Naive B cell (primary cell): ENCODE measurements around the gene EVI5. TPM values are rescaled to one million over a fixed set of nuclear protein-coding genes. Genes with fewer than 3 reads are reported as not detected.
"Not testable (repeated sequence)": the region's sequence is repeated elsewhere in the genome, so short reads cannot be mapped to it uniquely, and the experiment has no call there.

Source experiments
- ATAC-seq, 2 donors: fragments of 150-1000 bp; cut with Tn5 transposase; 2 replicates each; pipeline ENCODE4 v1.10.0; 2021; ENCODE audit warnings: low read depth in 2 of 2, mild to moderate bottlenecking in 2 of 2, moderate library complexity in 2 of 2
- DNase-seq: peaks from one replicate; pipeline ENCODE4 v3.0.0; 2022
- H3K27ac Mint-ChIP-seq, 6 donors: one replicate each; pipeline ENCODE4 v1.8.0; 2020 to 2022; ENCODE audit warnings: mild to moderate bottlenecking in 6 of 6, mixed read lengths in 6 of 6, moderate library complexity in 5 of 6, inconsistent platforms in 2 of 6
- H3K27me3 Mint-ChIP-seq, 3 donors: one replicate each; pipeline ENCODE4 v1.8.0; 2021 to 2022; ENCODE audit warnings: mixed read lengths in 3 of 3, mild to moderate bottlenecking in 1 of 3
- H3K36me3 Mint-ChIP-seq, 2 donors: one replicate each; pipeline ENCODE4 v1.8.0; 2020 to 2022; ENCODE audit warnings: mixed read lengths in 2 of 2, inconsistent platforms in 1 of 2, mild to moderate bottlenecking in 1 of 2
- H3K4me1 Mint-ChIP-seq, 3 donors: one replicate each; pipeline ENCODE4 v1.8.0; 2020 to 2022; ENCODE audit warnings: mixed read lengths in 3 of 3, inconsistent platforms in 1 of 3, mild to moderate bottlenecking in 1 of 3, moderate library complexity in 1 of 3
- H3K4me3 Mint-ChIP-seq, 8 donors: one replicate each; pipeline ENCODE4 v1.8.0; 2020 to 2022; ENCODE audit warnings: mild to moderate bottlenecking in 8 of 8, mixed read lengths in 8 of 8, moderate library complexity in 8 of 8, inconsistent platforms in 2 of 8
- H3K9me3 Mint-ChIP-seq, 7 donors: one replicate each; pipeline ENCODE4 v1.8.0; 2020 to 2022; ENCODE audit warnings: mixed read lengths in 7 of 7, mild to moderate bottlenecking in 5 of 7, inconsistent platforms in 2 of 7, moderate library complexity in 1 of 7
- polyA plus RNA-seq, 6 donors: library from polyadenylated mRNA; unstranded; fragments of 300-500 nt; fragmentation: Illumina TruSeq; gene quantifications; one replicate each; pipeline ENCODE4 v1.2.3, GENCODE V29; 2021; ENCODE audit warnings: low read depth in 6 of 6

The EVI5 gene
- polyA plus RNA-seq, 6 donors from 2014 or later: 3.3 to 11.6 (median 9.0) TPM

DNA sequence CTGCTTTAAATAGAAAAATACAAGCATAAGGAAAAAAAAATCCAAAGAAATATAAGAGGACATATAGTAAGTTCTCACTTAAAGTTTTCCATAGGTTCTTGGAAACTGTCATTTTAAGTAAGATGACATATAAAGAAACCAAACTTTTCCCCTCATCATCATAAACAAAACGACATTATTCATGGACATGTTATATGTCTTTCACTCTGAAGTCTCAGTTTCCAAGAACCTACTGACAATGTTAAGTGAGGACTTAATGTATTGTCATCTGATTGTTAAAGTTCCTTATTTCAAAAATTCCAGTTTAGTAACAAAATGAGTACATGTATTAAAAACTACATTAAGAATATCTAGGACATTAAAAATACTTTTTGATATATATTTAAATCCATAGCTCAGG is 228.6 kb downstream of the EVI5 start:
- Mint-ChIP-seq H3K4me3 (no peak overlapping the region), H3K36me3 (peaks cover 13 to 17% of the 10 kb centered on the region in 2 donors), H3K27ac (peak overlapping the region in 1 of 6 donors; percentile 79), H3K27me3 (no peaks in the 10 kb centered on the region), H3K4me1 (peaks cover 0 to 7% (median 5%) of the 10 kb centered on the region in 3 donors), H3K9me3 (peaks cover 0 to 4% (median 0%) of the 10 kb centered on the region in 7 donors)
- DNase-seq (no peak), ATAC-seq (no peak)

DNA sequence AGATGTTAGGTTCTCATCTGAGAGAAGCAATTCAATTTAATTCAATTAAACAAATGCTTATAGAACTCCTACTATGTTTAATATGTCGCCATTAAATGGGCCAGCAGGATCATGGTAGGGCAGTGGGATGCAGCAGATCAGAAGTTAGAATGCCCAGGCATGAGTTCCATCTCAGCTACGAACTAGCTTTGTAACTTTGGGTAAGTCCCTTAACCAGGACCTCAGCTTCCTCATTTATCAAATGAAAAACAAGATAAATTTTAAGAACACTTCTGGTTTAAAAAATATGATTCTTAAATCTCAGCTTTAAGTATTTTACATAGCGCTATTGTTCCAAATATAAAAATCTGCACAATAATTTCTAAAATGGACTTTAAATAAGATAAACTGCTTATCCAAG is 230.7 kb downstream of the EVI5 start:
- peak overlapping the region in 2 of 6 donors; percentile 7 to 47 for H3K27ac Mint-ChIP-seq
- H3K4me1 Mint-ChIP-seq: peaks cover 0 to 7% (median 5%) of the 10 kb centered on the region in 3 donors
- ATAC-seq (peak in 1 of 2 donors; percentile 47), DNase-seq (no peak)
- peaks cover 0 to 4% (median 0%) of the 10 kb centered on the region in 7 donors for H3K9me3 Mint-ChIP-seq
- no peaks in the 10 kb centered on the region for H3K27me3 Mint-ChIP-seq
- peaks cover 11 to 13% of the 10 kb centered on the region in 2 donors for H3K36me3 Mint-ChIP-seq
- H3K4me3 Mint-ChIP-seq: no peak overlapping the region

DNA sequence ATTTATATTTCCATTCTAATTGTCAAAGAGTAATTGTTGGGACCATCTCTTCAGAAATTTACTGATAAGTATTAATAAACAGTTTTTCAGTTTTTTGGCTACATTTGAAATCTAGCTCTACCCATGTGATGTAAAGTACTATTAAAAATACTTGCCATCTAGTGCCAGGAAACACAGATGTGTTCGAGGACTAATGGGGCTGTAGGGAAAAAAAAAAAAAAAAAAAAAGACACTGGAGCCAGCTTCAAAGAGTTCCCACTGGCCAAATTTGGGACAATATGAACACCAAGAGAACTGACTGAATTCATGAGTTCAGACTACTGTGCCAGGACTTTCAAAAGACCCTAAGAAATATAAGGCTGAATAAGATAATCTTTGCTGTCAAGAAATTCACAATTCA is 233.0 kb downstream of the EVI5 start:
- H3K27me3 Mint-ChIP-seq: no peaks in the 10 kb centered on the region

DNA sequence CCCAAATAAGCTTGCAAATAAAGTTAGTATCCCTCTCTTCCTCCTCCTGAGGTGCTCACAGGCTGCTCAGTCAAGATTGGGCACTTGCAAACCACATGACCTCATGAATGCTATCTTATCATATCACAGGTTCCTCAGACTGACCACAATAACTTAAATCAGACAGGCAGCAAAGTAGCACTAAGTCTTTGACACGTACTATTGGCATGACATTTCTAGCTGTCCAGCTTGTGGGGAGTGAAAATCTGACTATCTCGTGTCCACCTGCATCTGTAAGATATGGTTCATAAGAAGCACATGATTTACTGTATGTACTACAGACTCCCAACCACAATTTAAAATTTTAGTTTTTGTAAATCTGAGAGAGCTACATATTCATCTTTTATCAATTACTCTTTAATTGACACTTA is 240.1 kb downstream of the EVI5 start:
- DNase-seq (no peak), ATAC-seq (no peak)
- Mint-ChIP-seq H3K27ac (no peak overlapping the region), H3K27me3 (no peaks in the 10 kb centered on the region), H3K36me3 (peaks cover 0 to 13% of the 10 kb centered on the region in 2 donors), H3K4me1 (peaks cover 0 to under 1% (median 0%) of the 10 kb centered on the region in 3 donors), H3K4me3 (no peak overlapping the region), H3K9me3 (peaks cover 0 to 2% (median 0%) of the 10 kb centered on the region in 7 donors)

More for the DNA sequence above, 233.0 kb downstream of the EVI5 start:
- H3K36me3 Mint-ChIP-seq: peaks cover 0 to 5% of the 10 kb centered on the region in 2 donors
- DNase-seq: no peak
- peaks cover 0 to 7% (median 0%) of the 10 kb centered on the region in 3 donors for H3K4me1 Mint-ChIP-seq
- ATAC-seq: no peak
- no peak overlapping the region for H3K4me3 Mint-ChIP-seq
- peak overlapping the region in 1 of 6 donors; percentile 12 for H3K27ac Mint-ChIP-seq
- peaks cover 0 to 2% (median 0%) of the 10 kb centered on the region in 7 donors for H3K9me3 Mint-ChIP-seq

DNA sequence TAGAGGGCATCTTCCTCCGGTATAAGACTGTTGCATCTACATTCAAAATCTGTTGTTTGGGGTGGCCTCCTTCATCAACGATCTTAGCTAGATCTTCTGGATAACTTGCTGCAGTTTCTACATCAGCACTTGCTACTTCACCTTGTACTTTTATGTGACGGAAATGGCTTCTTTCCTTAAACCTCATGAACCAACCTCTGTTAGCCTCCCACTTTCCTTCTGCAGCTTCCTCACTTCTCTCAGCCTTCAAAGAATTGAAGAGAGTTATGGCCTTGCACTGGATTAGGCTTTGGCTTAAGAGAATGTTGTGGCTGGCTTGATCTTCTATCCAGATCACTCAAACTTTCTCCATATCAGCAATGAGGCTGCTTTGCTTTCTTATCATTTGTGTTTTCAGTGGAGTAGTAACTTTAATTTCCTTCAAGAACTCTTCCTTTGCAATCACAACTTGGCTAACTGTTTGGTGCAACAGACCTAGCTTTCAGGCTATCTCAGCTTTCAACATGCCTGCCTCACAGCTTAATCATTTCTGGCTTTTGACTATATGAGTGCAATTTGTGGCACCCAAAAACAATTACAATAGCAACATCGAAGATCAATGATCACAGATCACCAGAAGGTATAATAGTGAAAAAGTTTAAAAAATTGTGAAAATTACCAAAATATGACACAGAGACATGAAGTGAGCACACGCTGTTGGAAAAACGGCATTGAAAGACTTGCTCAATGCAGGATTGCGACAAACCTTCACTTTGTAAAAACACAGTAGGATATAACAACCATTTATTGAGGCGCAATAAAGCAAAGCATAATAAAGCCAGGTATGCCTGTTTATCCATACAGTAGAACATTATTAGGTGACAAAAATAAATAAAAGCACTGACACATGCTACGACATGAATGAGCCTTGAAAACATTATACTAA is 241.5 kb downstream of the EVI5 start:
- no peak for DNase-seq
- peaks cover 4 to 11% (median 5%) of the 10 kb centered on the region in 3 donors for H3K4me1 Mint-ChIP-seq
- ATAC-seq: no peak
- no peaks in the 10 kb centered on the region for H3K9me3 Mint-ChIP-seq
- H3K27me3 Mint-ChIP-seq: no peaks in the 10 kb centered on the region
- H3K36me3 Mint-ChIP-seq: peaks cover 0 to 13% of the 10 kb centered on the region in 2 donors
- no peak overlapping the region for H3K4me3 Mint-ChIP-seq
- H3K27ac Mint-ChIP-seq: peak overlapping the region in 1 of 6 donors; percentile 30

DNA sequence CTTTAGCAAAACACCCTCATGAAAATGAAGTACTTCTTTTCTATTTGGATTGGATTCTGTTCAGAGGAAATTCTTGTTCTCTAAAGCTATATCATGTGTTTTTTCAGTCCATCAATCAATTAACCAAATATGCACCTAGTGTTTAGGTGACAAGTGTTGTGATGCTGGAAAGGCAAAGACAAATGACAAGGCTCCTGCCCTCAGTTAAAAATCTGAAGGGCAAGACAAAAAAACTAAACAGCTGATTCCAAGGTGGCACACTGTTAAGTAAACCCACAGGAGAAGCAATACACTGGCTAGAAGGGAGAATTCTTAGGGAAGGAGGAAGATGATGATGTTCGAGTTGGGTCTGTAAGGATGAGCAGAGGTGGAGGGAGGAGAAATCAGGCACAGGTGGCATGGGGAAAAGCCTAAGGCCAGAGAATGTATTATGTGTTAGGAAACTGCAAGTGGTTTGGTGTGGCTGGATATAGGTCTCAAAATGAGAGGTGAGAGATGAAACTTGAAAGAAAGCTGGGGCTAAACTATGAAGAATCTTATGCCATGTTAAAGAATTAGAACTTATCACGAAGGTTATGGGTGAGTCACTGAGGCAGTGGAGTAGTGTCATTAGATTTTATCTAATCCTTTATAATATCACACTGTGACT is 246.4 kb downstream of the EVI5 start:
- H3K36me3 Mint-ChIP-seq: peaks cover 0 to 19% of the 10 kb centered on the region in 2 donors
- peaks cover 11 to 31% (median 19%) of the 10 kb centered on the region in 3 donors for H3K4me1 Mint-ChIP-seq

DNA sequence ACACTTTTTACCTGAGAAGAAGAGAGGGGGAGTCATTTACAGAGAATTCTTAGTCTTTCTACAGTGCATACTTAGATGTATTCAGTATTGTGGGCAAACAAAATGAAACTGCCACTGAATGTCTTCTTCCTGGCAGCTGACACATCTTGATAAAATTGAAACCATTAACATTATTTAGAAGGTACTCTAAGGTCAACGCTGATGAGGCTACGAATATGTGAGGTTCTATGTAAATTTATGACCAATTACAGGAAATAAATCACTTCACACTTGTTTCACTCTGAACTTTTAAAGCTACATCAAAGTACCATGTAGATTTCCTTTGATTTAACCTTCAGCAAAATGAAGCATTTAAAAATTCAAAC is 246.9 kb downstream of the EVI5 start:
- no peak for DNase-seq
- Mint-ChIP-seq H3K4me1 (peaks cover 11 to 31% (median 19%) of the 10 kb centered on the region in 3 donors), H3K36me3 (peaks cover 0 to 21% of the 10 kb centered on the region in 2 donors), H3K27me3 (no peaks in the 10 kb centered on the region), H3K27ac (peak overlapping the region in 4 of 6 donors; percentile 29 to 61 (median 46)), H3K9me3 (peaks cover 0 to 9% (median 0%) of the 10 kb centered on the region in 7 donors), H3K4me3 (peak overlapping the region in 3 of 8 donors; percentile 20 to 39 (median 22))
- peak; percentile 47 to 55 for ATAC-seq

More for the DNA sequence above, 246.4 kb downstream of the EVI5 start:
- Mint-ChIP-seq H3K4me3 (peak overlapping the region in 2 of 8 donors; percentile 5 to 47), H3K27ac (peak overlapping the region in 5 of 6 donors; percentile 0 to 54 (median 37)), H3K9me3 (peaks cover 0 to 9% (median 0%) of the 10 kb centered on the region in 7 donors), H3K27me3 (no peaks in the 10 kb centered on the region)
- DNase-seq: no peak
- ATAC-seq: no peak

DNA sequence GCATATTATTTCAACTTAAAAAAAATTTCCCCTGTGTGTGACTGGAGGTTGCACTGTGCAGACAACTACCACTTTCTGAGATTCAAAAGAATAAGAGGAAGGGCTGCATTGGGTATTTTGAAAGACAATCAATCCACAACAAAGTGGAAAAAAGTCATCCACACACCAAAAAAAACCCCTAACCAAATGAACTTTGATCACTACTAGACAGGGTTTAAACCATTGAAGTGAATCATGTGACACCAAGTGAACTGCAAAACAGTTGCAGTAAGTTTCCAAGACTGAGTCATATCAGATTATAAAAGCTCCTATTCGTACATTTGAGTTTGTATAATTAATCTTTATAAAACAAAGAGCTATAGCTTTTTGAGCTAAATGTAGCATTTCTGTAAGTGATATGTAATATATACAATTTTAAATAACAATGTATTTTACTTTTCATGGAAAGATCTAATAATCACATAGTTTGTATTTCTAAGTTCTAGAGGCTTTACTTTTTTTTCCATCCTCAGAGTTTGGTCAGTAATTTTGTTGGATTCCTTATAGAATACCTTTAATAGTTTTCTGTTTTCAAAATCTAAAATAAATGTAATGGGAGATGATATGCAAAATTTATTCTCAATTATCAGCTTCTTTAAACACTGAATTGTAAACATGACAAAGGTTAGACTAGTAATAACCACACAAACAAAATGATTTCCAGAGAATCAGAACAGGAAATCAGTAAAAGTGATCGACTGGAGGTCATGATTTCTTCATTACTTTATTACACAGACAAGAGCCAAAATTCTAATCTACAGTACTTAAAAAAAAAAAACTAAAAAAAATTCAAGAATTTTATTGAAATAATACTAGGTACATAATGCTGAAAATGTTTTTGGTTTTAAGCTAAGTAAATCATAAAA is 247.7 kb downstream of the EVI5 start:
- peak overlapping the region in 2 of 6 donors; percentile 7 to 39 for H3K27ac Mint-ChIP-seq
- H3K4me1 Mint-ChIP-seq: peaks cover 14 to 31% (median 23%) of the 10 kb centered on the region in 3 donors
- peak; percentile 70 to 72 for ATAC-seq
- peaks cover 0 to 9% (median 0%) of the 10 kb centered on the region in 7 donors for H3K9me3 Mint-ChIP-seq
- H3K4me3 Mint-ChIP-seq: peak overlapping the region in 2 of 8 donors; percentile 5 to 20
- DNase-seq: no peak
- H3K36me3 Mint-ChIP-seq: peaks cover 8 to 26% of the 10 kb centered on the region in 2 donors
- no peaks in the 10 kb centered on the region for H3K27me3 Mint-ChIP-seq

DNA sequence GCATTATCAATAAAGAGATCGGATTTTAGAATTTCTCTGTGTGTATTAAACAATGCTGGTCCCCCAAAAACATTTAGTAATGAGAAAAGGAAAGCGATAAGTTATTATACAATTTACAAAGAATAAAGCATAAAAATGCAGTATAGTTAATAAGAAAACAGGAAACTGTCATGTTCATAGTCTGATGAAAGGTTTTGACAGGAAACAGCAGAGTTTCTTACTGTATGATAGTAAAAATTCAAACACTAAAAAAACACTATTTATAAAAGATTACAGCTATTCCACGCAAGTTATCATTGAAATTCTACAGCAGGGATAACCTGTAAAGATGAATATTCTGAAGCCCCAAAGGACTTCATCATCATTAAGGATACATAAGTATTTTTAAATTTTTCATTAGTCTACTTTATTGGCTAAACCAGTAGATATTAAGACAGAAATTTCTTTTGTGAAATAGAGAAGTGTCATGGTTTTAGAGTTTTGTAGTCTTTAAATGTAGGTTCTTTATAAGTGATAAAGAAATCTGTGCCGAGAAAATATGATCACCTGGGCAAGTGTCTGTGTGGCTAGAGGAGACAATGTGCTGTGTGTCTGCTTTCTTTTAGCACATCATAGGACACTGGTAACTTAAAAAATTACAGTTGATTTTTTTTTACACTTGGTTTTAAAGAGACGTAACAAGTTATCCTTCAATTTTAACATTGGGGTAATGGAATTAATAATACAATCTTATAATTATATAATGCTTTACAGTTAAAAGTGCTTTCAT is 248.5 kb downstream of the EVI5 start:
- Mint-ChIP-seq H3K36me3 (peaks cover 10 to 24% of the 10 kb centered on the region in 2 donors), H3K4me1 (peaks cover 15 to 31% (median 25%) of the 10 kb centered on the region in 3 donors), H3K4me3 (no peak overlapping the region), H3K27ac (peak overlapping the region in 1 of 6 donors; percentile 15), H3K27me3 (no peaks in the 10 kb centered on the region), H3K9me3 (peaks cover 0 to 9% (median 0%) of the 10 kb centered on the region in 7 donors)
- ATAC-seq: peak; percentile 25 to 27
- DNase-seq: no peak

DNA sequence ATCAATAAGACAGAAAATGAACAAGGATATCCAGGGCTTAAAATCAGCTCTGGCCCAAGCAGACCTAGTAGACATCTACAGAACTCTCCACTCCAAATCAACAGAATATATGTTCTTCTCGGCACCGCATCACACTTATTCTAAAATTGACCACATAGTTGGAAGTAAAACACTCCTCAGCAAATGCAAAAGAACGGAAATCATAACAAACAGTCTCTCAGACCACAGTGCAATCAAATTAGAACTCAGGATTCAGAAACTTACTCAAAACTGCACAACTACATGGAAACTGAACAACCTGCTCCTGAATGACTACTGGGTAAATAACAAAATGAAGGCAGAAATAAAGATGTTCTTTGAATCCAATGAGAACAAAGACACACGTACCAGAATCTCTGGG is 252.5 kb downstream of the EVI5 start:
- H3K36me3 Mint-ChIP-seq: peaks cover 18 to 27% of the 10 kb centered on the region in 2 donors
- H3K9me3 Mint-ChIP-seq, DNase-seq, ATAC-seq, H3K27me3 Mint-ChIP-seq, H3K4me3 Mint-ChIP-seq: not testable (repeated sequence)
- H3K27ac Mint-ChIP-seq: peak overlapping the region in 1 of 6 donors; percentile 64
- H3K4me1 Mint-ChIP-seq: peaks cover 13 to 18% (median 16%) of the 10 kb centered on the region in 3 donors

DNA sequence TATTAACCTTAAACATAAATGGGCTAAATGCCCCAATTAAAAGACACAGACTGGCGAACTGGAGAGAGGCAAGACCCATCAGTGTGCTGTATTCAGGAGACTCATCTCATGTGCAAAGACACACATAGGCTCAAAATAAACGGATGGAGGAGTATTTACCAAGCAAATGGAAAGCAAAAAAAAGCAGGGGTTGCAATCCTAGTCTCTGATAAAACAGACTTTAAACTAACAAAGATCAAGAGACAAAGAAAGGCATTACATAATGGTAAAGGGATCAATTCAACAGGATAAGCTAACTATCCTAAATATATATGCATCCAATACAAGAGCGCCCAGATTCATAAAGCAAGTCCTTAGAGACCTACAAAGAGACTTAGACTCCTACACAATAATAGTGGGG is 253.0 kb downstream of the EVI5 start:
- DNase-seq, H3K27me3 Mint-ChIP-seq, ATAC-seq, H3K9me3 Mint-ChIP-seq: not testable (repeated sequence)
- H3K4me1 Mint-ChIP-seq: peaks cover 12 to 18% (median 15%) of the 10 kb centered on the region in 3 donors
- H3K36me3 Mint-ChIP-seq: peaks cover 18 to 27% of the 10 kb centered on the region in 2 donors
- peak overlapping the region in 1 of 8 donors; percentile 66 for H3K4me3 Mint-ChIP-seq
- peak overlapping the region in 1 of 6 donors; percentile 41 for H3K27ac Mint-ChIP-seq

DNA sequence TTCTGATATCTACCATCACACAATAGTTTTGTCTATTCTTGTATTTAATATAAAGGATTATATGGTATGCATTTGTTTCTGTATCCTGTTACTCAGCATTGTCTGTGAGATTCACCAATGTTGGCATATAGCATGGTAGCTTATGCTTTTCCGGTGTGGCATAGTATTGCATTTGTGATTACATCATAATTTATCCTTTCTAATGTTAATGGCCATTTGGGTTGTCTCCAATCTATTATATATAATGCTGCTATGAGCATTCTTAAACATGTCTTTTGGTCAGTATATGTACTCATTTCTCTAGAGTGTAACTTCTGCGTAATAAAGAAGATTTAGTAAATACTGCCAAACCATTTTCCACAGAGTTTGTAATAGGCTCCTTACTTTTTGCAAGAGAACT is 257.2 kb downstream of the EVI5 start:
- Mint-ChIP-seq H3K4me1 (peaks cover 0 to 10% (median 7%) of the 10 kb centered on the region in 3 donors), H3K36me3 (peaks cover 10 to 21% of the 10 kb centered on the region in 2 donors), H3K9me3 (peaks cover 0 to 1% (median 0%) of the 10 kb centered on the region in 7 donors), H3K27ac (no peak overlapping the region), H3K27me3 (no peaks in the 10 kb centered on the region), H3K4me3 (no peak overlapping the region)
- no peak for ATAC-seq
- DNase-seq: no peak
